Hypothalamus (tissue), 51 donors: ENCODE measurements around the gene RPTOR.
"Not testable (repeated sequence)": the region's sequence is repeated elsewhere in the genome, so short reads cannot be mapped to it uniquely, and the experiment has no call there.

ENCODE experiments used
- DNase-seq, 51 donors: peaks; one replicate each; lab custom pipeline; 2025; lab: John Stamatoyannopoulos, UW

RPTOR gene

DNA sequence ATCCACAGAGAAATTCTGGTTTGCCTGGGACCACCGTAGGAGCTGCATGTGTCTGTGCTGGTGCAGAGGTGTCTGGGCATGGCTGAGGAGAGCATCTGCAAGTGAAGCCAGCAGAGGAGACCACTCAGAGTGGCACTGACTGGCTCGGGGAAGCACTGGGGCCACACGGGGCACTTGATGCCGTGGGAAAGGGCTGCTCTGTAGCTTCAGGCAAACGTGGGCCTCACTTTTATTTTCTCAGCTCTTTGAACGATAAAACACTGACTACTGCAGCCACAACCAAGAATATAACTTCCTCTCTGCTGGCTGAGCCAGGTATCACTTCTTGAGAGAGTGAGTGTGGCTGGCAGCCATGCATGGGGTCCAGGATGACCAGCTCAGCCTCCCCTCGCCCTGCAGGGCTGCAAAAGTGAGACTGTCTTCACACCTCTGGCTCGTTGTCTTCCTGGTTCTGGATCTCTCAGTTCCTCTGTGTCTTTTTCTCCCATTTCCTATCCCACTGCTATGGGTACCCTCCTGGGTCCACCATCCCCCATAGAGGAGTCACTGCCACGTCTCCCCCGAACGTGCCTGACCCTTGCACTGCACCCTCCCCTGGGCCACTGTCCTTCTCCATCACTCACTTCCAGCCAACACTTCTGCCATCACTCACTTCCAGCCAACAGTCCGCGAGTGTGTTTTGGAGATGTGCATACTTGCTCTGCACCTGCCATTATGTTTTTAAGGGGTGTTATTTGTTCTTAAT is 245.6 kb downstream of the RPTOR start:
- no peak for DNase-seq

DNA sequence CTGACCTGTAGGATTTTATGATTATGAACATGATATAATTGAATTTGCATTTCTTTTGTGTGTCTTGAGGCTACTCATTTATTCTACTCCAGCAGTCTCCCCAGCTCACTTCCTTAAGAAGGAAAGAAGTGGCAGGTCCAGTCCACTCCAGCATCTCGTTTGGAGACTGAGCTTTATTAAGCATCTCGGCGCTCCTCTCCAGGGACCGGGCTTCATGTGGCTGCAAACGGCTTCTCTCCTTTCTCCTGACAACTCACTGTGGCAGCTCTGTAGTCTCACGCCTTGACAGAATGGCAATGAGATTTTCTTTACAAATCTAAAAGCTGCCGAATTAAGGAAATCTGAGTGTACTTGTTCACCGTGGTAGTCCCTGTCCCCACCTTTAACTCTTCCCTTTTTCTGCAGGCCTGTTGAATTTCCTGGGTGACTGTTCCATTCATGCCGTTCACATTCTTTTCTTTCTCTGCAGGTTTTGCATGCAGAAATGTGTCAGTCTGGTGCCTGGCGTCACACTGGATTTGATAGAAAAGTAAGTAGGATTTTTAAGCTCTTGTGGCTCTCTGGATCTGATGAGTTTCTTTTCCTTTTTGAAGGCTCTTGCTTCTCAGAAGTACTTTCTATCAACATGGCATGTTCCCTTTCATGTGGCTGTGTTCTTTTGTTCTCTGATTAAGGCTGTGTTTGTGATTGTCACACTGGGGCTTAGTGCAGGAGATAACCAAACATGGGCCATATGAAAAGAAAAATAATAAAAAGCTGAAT is 246.5 kb downstream of the RPTOR start:
- DNase-seq: peak in 2 of 51 donors; percentile 17 to 23

DNA sequence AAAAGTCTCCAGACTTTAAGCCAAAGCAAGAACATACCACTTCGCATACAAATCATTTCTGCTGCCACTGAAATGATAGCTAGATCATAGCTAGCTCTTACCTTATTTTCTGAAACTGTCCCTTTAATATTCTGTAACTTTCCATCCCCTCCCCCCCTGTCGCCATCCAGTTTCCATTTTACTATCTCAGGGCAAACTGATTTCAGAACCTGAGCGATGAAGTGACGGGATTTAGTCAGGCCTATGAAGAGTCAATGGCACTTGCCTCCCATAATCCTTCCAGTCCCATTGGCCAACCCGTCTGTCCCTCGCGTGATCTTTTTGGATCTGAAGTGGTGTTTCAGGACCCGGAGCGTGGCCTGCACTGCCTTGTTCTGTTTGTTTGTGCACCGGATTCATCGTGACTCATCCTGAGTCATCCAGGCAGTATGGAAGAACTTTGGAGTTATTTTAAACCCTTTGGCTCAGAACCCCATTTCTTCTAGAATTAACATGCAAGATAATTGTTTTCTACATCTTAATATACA is 247.2 kb downstream of the RPTOR start:
- DNase-seq: peak in 19 of 51 donors; percentile 18 to 74 (median 44)

DNA sequence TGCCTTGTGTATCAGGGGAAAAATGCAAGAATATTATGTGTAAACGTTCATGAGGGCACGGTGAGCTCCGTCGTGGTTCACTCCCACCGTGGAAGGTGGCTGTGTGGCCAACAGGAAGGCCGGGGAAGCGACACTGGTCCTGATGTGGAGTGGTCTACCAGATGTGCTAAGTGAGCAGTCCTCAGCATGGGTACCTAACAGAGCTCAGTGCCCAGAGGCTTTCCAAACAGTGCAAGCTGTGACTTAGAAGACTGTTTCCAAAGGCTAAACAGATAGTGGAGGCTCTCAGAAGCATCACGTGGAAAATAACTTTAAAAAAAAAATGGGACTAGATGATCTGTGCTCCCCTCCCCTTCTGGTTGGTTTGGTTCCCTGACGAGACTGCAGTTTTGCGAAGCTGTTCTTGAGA is 247.7 kb downstream of the RPTOR start:
- no peak for DNase-seq

DNA sequence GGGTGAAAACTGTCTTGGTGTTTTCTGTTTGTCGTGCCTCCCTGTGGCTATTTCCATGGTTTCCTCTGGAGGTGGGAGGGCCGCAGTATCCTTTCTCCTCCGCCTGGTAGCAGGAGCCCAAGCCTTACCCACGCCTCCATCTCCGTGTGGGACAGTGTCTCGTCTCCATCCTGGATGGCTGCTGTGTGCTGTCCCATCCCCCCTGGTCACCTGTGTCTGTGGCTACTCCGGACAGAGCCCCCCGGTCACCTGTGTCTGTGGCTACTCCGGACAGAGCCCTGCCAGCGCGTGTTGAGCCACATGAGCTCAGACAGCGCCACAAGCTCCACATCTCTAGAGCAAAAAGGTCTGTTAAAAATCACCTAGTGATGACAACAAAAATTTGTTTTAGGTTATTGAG is 248.8 kb downstream of the RPTOR start:
- DNase-seq: no peak

DNA sequence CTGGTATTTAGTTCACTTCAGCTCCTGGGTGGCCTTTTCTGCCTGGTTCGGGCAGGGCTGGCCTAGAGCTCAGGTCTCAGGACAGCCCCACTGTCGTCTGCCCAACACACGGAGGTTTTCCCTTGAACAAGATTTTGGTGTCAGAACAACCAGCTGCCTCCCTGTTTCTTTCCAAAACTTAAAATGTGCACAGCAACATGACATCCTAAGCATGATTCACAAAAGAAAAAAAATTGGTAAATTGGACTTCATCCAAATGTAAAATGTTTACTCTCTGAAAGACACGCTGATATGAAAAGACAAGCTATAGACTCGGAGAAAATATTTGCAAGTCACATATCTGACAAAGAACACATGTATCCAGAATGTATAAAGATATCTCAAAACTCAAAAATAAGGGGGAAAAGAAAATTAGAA is 249.2 kb downstream of the RPTOR start:
- no peak for DNase-seq

DNA sequence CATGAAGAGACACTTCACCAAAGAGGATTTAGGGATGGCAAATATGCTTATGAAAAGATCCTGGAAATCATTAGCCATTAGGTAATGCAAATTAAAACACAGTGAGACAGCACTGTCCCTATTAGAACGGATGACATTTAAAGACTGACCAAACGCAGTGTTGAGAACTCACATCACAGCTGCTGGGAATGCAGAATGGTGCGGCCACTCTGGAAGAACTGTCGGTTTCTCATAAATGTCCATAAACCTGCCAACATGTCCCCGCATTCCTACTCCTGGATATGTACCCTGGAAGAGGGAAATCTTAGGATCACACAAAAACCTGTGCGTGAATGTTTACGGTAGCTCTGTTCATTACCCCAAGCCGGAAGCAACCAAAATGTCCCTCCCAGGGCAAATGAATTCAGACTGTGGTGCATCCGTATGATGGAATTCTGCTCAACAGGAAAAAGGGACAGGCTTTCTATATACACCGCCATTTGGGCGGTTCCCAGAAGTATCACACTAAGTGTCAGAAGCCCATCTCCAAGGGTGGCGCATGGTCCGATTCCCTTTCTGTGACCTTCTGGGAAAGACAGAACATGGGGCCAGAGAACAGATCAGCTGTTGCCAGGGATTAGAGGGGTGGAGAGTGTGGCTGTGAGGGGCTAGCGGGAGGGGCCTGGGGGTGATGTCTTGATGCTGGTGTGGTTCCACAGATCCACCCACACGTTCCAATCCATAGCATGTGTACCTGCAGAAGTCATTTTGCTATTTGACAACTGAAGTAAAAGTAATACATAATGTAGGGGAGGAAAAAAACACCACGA is 249.8 kb downstream of the RPTOR start:
- no peak for DNase-seq

DNA sequence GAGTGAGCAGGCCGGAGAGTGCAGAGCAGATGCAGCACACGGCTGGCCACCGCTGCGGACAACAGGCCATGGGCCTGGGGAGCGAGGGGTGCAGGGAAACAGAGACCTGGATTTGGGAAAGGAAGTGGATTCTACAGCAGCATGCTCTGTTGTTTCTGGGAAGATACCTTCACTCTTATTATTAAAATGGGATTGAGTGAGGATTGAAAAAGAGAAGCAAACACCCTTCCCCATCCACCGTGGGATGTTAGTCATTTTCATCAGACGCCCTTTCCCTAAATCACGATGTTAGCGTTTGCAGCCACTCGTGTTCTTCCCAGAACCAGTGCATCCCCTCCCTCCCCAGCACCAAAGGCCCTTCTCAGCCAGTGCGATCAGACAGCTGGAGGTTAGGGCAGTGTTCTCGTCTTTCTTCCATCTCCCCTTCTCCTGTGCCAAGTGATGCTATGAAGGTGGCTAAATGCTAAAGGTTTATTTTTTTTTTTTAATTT is 250.5 kb downstream of the RPTOR start:
- no peak for DNase-seq

DNA sequence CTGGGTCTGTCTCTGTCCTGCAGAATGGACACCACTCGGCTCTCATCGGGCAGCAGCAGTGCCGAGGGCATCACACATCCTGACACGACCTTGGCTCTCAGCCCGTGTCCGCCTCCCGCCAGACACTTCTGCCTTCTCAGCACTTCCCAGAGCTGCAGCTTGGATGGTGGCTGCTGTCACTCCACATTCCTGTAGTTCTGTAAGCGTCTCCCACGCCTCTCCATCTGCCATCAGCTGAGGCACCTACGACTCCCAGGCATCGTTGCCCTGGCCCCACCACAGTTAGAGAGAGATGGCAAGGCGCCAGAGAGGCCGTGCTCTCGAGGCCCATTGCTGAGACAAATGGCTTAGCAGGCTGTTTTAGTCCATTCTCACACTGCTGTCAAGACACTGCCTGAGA is 251.1 kb downstream of the RPTOR start:
- DNase-seq: peak in 36 of 51 donors; percentile 13 to 80 (median 52)

DNA sequence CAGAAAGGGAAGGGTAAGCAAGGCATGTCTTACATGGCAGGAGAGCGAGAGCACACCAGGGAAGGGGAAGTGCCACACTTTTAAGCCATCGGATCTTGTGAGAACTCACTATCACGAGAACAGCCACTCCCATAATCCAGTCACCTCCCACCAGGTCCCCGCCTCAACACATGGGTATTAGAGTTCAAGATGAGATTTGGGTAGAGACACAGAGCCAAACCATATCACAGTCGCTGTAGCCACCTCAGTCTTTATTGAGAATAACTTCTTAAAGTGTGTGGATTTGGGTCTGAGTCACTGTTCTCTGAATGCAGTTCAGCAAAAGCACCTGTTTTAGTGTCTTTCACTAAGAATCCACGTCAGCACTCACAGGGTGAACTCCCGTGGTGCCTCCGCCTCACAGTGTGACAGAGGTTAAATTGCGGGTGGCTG is 251.8 kb downstream of the RPTOR start:
- DNase-seq: no peak

DNA sequence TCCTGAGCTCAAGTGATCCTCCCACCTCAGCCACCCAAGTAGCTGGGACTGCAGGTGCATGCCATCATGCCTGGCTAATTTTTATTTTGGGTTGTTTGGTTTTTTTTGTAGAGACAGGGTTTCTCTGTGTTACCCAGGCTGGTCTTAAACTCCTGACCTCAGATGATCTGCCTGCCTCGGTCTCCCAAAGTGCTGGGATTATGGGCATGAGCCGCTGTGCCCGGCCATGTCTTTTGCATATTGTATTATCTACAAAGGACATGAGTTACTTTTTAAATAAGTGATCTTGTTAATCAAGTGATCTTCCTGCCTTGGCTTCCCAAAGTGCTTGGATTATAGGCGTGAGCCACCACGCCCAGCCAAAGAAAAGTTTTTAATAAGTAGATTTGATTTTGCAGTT is 252.6 kb downstream of the RPTOR start:
- DNase-seq: not testable (repeated sequence)

DNA sequence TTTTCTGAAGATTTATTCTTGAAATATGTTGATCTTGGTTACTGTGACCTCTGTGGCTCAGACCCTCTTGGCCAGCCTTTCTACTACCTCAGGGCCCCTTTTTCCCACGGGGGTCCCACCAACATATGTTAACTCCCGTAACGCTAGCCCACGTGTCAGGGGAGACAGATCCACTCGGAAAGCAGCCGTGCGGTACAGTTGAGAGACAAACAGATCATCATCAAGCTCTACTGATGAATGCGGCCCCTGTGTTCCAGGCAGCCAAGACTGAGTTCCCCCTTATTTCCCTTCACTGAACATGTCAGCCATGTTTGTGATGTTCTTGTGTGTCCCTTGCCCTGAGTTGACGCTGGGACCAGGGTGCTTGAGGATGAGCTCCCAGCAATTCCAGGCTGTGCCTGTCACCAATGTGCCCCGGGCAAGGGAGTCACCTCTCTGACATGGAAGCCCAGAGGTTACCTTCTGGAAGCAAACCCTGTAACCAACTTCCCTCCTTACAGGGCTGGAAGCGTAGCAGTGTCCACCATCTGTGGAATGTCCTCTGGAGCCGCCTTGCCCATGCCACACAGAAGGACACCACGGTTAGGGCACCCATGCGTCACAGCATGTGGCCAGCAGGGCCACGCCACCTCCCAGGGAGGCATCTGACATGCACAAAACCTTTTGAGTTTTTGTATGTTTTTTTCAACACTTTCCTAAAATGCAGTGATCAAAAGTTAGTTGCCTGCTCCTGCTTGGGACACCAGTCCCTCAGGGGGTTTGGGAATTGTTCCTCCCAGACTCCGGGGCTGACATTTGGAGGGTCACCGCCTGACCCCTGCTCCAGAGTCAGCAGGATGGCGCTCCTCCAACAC is 253.3 kb downstream of the RPTOR start:
- no peak for DNase-seq

DNA sequence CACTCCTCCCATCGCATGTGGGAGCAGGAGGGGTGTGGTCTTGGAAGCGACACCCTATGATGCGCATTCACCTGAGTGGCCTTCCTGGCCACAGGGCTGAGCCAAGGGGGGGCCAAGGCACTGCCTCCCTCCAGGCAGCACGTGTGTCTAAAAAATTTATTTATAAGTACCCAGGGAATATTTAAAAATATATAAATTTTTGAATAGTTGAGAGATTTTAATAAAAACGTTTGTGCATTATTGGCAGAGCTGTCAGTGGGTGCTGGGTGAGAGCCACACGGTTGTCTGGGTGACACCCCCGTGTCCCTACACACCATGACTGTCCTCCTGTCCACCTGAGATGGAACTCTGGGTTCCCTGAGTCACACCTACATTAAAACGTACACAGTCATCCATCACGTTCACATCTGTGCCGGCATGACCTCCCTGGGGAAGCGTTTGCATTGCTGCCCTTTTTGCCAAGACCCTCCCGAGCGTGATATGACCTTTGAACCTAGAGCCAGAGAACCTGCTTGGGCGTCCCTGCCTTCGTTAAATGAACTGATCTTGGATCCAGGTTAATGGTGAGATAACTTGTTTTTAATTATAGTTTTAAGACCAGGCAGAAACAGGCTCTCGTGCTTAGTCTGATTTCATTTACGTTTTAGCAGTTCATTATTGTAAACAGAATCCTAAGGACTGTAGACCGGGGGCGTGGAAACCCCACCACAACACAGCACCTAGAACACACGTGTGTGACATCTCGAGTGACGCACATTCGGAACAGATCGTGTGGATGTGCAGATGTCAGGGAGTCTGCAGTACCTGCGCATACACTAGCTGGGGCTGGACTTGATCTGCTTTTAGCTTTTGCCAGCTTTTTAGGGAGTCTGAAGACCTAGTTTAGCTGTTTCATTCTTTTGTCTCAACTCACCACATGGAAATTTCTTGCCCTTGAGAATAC is 254.2 kb downstream of the RPTOR start:
- DNase-seq: no peak

DNA sequence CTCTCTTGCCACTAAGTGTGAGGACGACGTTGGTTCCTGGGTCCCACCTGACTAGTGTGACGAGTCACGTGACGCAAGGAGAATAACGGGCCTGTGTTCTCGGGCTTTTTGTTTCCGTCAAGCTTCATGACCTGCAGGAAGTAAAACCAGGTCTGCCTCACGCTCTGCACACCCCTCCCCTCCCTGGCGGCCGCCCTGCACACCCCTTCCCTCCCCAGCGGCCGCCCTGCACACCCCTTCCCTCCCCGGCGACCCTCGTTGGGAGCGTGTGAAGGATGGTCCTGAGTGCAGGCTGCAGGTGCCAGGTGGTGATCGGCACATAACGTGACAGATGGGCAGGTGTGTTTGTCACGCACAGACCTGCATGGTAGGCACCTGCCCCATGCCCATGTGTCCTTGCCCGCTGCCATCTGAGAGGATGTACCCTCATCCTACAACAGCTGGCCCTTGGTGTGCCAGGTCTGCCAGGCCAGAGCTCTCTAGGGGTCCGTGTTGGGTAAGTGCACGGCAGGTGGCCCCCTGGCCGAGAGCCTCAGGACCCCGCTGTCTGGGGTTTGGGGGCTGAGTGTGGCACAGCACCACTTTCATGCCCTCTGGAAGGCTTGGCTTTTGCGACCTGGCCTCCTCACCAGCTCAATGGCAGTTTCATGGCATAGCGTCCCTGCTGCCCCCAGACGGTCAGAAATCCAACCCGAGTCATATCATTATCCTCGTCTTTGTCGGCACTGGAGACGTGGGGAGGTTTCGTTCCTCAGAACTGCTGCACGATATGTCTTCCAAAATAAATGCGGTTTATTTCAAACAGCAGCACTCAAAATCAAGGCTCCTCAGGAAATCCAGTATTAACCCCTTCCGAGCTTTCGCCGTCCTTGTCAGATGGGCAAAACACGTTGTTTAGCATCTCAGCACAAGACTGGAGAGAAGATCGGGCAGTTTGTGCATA is 255.2 kb downstream of the RPTOR start:
- peak in 1 of 51 donors; percentile 29 for DNase-seq

DNA sequence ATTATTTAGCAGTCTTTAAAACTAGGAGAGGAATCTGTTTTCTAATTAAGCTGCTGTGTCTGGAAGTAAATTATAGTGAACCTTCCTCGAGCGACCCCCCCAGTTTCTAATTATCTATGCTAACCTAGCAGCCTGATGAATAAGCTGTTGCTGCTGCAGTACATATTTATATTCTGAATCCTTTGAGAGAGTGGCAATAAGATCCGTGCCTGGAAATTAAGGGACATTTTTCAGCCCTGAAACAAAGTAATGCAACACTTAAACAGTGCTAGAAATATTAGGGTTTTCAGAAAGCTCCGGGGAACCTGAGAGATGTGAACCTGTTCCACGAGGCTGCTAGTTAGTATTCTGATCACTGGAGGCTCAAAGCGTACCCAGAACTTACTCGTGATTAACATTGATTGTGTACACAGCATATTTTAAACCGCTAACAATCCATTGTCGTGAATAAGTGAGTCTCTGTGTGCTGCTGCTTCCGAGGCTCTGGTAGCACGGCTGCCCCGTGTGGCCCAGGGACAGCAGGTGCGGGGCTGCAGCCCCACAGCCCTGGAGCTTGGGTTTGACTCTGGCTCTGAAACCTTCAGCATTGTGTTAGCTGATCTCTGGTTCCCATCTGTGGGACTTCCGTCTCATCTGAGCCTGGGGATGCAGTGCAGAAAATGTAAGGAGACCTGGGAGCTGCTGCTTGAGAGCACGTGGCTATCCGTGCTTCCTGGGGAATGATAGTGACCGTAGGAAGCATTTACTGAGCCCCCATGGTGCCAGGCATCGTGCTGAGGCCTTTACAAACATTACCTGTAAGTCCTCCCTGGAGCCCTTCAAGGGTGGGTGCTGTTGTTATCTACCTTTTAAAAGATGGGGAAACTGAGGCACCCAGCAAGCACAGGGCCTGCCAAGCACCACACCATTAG is 256.1 kb downstream of the RPTOR start:
- DNase-seq: peak in 1 of 51 donors; percentile 16
